Upper lobe of left lung (tissue), 4 donors: ENCODE data around the gene IL4R.

Source experiments
- EP300 ChIP-seq, 4 donors: sonication (generic); formaldehyde crosslinking; IDR thresholded peaks; one replicate each; pipeline ENCODE4 v1.5.1; 2017; ENCODE audit warnings: antibody characterized with exemption in 4 of 4, control low read depth in 2 of 4
- TF ChIP-seq, protein P1 (sequence below), 6 experiments: fragments of 450-650 bp in 4 of 6; fragments of 200-600 bp in 2 of 6; sonication (generic) in 2 of 6; IDR thresholded peaks; one replicate each; pipeline ENCODE4 v1.5.1; 2016 to 2019; ENCODE audit warnings: antibody characterized with exemption in 6 of 6

DNA sequence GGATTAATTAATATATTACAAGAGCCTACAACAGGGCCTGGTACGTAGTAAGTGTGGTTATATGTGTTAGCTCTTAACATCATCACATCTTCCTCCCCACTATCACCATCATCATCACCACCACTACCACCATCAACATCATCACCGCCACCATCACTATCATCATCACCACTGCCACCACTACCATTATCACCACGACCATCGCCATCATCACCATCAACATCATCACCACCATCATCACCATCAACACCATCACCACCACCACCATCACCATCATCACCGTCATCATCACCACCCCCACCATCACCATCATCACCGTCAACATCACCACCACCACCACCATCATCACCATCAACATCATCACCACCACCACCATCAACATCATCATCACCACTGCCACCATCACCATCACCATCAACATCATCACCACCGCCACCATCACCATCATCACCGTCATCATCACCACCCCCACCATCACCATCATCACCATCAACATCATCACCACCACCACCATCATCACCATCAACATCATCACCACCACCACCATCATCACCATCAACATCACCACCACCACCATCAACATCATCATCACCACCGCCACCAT is 7.8 kb upstream of the IL4R start:
- TF ChIP-seq, protein P1, sequence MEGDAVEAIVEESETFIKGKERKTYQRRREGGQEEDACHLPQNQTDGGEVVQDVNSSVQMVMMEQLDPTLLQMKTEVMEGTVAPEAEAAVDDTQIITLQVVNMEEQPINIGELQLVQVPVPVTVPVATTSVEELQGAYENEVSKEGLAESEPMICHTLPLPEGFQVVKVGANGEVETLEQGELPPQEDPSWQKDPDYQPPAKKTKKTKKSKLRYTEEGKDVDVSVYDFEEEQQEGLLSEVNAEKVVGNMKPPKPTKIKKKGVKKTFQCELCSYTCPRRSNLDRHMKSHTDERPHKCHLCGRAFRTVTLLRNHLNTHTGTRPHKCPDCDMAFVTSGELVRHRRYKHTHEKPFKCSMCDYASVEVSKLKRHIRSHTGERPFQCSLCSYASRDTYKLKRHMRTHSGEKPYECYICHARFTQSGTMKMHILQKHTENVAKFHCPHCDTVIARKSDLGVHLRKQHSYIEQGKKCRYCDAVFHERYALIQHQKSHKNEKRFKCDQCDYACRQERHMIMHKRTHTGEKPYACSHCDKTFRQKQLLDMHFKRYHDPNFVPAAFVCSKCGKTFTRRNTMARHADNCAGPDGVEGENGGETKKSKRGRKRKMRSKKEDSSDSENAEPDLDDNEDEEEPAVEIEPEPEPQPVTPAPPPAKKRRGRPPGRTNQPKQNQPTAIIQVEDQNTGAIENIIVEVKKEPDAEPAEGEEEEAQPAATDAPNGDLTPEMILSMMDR (IDR thresholded peaks at IDR 0.05) = no peak
- TF ChIP-seq EP300 (IDR thresholded peaks at IDR 0.05) = no peak
